GM19463 (cell line): ENCODE results near the gene LGALS7.
"Not testable (repeated sequence)": the region's sequence is repeated elsewhere in the genome, so short reads cannot be mapped to it uniquely, and the experiment has no call there.

Source experiments
- ATAC-seq: cut with Tn5 transposase; IDR thresholded peaks from one replicate; pipeline ENCODE4 v1.9.1; 2021; ENCODE audit warnings: mild to moderate bottlenecking, moderate library complexity; ENCODE audit not compliant: unreplicated experiment

Gene LGALS7

DNA sequence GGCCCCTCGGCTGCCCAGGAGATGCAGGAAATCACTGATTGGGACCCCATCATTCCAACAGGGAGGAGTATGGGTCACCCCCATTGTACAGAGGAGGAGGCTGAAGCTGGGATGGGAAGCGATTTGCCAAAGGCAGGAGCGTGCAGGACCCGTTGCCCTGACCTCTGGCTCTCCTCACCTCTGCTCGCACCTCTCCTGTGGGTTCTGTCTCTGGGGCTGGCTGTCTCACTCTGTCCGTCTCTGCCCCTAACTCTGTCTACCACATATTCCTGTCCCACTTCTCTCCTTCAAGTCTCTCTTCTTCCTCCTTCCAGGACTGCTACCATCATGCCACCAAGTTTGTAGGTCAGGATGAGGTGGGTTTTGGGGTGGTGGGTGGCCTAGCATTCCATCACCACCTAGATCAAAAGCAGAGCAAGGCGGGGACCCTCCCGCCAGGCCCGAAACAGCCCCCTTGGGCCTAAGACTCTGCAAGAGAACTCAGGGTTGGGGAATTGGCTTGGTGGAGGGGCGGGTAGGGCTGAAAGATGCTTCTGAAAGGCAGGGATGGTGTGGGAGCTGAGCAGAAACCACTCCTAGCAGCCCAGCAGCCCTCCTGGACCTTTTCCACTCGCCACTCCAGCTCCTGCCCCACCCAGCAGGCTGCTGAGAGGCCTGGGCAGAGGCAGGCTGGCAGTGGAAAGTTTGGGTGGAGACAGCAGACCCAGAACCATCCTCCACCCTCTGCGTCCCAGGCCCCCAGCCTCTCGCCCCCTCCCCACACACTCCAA, 1.0 kb upstream of the LGALS7 start:
- no peak for ATAC-seq

DNA sequence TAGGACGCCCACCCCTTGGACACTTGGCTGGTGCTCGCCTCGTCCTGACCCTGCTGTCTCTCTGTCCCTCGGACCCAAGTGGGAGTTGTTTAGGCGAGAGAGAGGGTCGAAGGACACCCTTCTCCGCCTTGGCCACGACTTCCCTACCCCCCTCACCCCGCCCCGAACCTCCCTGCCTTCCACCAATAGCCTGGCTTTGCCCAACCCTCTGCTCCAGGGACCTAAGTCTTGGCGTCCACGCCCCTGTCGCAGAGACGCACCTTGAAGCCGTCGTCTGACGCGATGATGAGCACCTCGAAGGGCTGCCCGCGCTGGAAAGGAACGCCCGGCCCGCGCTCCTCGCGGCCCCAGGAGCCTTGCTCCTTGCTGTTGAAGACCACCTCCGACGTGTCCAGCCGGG, 1.7 kb downstream of the LGALS7 start:
- ATAC-seq, result not testable (repeated sequence)

DNA sequence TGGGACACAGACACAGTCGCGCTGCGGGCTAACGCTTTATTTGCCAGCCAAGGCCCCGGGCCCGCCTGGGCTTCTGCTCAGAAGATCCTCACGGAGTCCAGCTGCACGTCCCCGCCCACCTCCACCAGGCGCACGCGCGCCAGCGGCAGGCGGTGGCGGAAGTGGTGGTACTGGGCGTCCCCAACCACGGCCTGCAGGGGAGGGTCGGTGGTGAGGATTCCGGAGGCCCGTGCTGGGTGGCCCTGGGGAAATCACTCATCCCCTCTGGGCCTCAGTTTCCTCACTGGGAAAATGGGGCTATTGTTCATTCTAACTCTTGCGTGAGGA, 2.4 kb downstream of the LGALS7 start:
- ATAC-seq, result not testable (repeated sequence)

DNA sequence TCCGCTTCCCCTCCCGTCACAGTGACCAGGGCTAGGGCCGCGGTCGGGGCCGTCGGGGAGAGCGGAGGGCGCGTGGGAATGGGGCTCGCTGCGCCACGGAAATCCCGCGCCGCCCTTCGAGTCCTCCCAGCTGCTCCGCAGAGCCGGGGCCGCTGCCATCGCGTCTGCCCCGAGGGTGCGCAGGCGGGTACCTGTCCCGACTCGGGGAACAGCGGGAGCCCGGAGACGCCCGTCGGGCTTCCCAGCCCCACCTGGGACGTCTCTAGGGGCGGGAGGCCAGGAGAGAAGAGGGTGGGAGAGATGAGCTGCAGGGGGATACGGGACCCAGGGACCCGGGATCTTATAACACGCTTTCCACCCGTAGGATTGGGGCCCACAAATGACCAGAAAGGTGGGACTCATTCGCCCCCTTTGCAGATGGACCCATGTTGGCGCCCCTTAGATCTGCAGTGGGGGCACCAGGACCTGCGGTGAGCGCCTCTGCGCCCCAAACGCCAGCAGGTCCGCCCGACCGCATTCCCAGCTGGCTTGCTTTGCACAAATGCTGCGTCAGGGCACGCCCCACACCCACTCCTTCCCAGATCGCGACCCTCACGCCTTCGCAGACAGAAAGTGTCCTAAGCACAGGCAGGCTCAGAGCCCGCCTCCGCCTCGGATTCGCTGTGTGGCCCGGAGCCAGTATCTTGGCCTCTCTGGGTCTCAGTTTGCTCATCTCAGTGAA, 2.9 kb downstream of the LGALS7 start:
- ATAC-seq, result not testable (repeated sequence)

DNA sequence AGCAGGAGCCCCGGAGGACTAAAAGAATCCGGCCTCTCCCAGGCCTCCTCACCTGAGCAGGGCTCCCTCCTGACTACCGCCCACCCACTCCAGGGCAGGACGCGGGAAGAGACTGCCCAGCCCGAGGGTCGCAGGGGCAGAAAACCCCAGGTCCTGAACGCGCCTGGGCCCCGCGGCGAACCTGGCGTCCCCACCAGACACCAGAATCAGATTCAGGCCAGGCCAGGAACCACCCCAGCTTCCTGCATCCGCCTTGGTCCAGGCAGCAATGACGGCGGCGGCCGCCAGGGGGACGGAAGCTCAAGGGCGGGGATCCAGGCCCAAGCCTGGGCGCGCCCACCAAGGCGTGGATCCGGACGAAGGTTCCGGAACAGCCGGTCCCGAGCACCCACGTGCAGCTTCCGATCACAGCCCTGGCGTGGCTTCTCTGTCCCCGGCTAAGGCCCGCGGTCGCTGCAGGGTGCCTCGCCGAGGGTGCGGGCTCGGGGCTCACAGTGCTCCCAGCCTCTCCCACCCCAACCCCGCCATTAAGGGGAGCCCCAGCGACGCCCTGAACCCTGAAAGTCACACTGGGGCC, 3.6 kb downstream of the LGALS7 start:
- no peak for ATAC-seq

DNA sequence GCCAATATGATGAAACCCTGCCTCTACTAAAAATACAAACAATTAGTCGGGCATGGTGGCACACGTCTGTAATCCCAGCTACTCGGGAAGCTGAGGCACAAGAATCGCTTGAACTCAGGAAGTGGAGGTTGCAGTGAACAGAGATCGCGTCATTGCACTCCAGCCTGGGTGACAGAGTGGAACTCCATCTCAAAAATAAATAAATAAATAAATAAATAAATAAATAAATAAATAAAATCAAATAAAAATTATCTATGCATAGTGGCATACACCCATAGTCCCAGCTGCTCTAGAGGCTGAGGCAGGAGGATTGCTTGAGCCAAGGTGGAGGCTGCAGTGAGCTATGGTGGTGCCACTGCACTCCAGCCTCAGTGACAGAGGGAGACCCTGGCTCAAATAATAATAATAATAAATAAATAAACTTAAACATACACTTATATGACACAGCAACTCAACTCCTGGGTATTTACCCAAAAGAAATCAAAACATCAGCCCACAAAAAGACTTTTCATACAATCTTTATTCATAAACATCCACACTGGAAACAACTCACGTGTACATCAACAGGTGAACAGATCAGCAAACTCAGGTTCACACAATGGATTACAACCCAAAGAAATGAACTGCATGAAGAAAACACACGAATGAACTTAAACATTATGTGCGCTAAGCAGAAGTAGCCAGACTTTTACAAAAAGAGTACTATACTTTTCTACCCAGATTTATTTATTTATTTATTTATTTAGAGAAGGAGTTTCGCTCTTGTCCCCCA, 6.9 kb downstream of the LGALS7 start:
- no peak for ATAC-seq

DNA sequence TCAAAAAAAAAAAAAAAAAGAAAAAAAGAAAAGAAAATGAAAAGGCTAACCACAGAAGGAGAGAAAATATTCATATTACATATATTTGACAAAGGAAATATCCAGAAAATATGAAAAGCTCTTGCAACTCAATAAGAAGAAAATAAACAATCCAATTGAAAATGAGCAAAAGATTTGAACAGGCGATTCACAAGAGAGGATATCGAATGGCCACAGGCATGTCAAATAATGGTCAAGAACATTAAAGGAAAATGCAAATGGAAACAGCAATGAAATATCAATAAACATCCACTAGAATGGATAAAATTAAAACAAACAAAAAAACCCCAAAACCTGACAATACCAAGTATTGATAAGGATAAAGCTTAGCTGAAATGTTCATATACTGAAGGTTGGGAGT, 8.1 kb downstream of the LGALS7 start:
- no peak for ATAC-seq

DNA sequence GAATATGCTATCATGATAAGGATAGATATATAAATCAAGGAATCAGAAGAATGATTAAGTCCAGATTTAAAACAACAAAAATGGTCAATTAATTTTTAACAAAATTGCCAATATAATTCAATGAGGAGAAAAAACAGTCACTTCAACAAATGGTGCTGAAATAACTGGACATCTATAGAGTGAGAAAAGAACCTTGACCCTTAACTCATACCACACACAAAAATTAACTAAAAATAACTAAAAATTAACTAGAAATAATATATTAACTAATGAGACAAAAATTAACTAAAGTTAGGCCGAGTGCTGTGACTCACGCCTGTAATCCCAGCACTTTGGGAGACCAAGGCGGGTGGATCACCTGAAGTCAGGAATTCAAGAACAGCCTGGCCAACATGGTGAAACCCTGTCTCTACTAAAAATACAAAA, 9.5 kb downstream of the LGALS7 start:
- no peak for ATAC-seq

DNA sequence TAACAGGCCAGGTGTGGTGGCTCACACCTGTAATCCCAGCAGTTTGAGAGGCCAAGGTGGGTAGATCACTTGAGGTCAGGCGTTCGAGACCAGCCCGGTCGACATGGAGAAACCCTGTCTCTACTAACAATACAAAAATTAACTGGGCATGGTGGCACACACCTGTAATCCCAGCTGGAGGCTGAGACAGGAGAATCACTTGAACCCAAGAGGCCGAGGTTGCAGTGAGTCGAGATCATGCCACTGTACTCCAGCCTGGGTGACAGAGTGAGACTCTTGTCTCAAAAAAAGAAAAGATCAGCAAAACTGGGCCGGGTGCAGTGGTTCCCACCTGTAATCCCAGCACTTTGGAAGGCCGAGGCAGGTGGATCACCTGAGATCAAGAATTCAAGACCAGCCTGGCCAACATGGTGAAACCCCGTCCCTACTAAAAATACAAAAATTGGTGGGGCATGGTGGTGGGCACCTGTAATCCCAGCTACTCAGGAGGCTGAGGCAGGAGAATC, 11.4 kb downstream of the LGALS7 start:
- ATAC-seq, result not testable (repeated sequence)

DNA sequence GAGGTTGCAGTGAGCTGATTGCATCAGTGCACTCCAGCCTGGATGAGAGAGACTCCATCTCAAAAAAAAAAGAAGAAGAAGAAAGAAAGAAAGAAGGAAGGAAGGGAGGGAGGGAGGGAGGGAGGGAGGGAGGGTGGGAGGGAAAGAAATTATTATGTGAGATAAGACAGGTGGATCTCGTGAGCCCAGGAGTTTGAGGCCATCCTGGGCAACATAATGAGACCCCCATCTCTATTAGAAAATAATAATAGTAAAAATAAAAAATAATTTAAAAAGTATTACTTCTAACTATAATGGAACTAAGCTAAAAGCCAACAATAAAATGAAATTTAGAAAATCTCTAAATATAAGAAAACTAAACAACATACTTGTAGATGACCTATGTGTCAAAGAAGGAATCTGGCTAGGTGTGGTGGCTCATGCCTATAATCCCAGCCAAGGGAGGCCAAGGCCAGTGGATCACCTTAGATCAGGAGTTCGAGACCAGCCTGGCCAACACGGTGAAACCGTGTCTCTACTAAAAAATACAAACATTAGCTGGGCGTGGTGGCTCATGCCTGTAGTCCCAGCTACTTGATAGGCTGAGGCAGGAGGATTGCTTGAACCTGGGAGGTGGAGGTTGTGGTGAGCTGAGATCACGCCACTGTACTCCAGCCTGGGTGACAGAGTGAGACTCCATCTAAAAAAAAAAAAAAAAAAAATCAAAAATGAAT, 12.4 kb downstream of the LGALS7 start:
- not testable (repeated sequence) for ATAC-seq

DNA sequence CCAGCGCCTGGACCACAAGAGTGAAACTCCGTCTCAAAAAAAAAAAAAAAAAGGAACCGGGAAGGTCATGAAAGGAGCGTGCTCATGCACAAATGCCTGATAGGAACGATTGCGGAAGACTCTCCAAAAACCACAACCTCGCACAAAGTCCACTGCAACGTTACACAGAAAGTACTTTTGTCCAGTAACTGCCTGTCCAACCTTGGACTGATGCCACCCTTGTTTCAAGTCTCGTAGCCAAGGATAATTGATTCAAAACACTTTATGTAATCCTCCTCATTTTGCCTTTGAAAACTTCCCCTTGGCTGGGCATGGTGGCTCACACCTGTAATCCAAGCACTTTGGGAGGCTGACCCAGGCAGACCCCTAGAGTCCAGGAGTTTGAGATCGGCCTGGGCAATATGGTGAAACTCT, 13.7 kb downstream of the LGALS7 start:
- no peak for ATAC-seq

DNA sequence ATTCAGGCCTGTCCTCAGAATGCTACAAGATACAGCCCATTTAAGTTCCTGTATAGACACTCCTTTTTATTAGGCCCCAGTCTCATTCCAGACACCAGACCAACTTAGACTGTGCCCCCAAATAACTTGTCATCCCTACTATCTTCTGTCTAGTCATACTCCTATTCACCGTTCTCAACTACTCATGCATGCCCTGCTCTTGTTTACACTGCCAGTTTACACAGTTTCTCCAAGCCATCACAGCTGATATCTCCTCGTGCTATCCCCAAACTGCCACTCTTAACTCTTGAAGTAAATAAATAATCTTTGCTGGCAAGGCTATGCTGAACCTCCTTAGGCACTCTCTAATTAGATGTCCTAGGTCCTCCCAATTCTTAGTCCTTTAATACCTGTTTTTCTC, 19.1 kb downstream of the LGALS7 start:
- ATAC-seq, result not testable (repeated sequence)

DNA sequence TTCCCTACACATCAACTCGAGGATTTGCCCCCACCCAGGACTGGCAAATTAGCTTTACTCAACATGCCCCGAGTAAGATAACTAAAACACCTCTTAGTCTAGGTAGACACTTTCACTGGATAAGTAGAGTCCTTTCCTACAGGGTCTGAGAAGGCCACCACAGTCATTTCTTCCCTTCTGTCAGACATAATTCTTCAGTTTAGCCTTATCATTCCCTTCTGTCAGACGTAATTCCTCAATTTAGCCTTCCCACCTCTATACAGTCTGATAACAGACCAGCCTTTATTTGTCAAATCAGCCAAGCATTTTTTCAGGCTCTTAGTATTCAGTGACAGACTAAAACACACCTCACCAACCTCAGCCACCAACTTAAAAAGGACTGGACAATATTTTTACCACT, 19.5 kb downstream of the LGALS7 start:
- ATAC-seq, result not testable (repeated sequence)

DNA sequence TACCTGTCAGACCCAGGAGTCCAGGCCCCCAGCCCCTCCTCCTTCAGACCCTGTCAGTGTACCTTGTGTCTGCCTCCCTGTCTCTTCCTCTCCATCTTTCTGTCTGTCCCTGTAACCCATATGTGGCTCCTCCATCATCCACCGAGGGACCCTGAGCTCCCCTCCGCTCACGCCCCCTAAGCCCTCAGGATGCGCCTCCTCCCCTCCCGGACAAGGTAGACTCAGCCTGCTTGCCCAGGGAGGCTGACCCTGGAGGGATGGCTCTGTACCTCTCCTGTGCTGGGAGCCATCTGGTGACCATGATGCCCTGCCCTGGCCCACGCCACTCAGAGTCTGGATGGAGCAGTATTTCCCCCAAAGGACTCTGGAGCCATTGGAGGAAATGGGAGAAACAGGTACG, 28.0 kb downstream of the LGALS7 start:
- ATAC-seq, result no peak

DNA sequence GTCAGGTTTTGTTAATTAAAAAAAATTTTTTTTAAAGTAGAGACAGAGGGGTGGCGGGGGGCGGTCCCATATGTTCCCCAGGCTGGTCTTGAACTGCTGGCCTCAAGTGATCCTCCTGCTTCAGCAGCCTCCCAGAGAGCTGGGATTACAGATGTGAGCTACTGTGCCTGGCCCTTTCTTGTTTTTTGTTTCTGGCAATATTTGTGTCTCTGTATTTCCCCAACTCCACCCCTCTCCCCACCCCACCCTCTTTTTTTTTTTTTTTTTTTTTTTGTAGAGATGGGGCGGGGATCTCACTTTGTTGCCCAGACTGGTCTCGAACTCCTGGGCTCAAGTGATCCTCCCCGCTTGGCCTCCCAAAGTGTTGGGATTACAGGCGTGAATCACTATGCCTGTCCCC, 28.4 kb downstream of the LGALS7 start:
- ATAC-seq, result no peak

DNA sequence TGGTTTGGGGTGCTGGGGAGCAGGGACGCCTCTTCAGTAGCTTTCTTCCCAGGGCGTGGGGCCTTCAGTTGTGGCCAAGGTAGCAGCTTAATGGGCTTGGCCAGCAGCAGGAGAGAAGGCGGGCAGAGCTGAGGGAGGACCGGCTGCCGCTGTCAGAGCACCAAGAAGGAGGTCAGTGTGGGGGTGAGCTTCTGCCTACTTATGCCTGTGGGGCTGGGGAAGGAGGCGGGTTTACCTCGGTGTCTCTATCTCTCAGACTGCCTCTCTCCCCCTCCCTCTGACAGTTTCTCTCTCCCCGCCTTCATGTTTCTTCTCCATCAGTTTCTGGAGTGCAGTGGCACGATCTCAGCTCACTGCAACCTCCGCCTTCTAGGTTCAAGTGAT, 29.0 kb downstream of the LGALS7 start, which contains the start of gene CAPN12:
CAPN12 (minus strand) TSS at position 177 of the 384 bp plus-strand sequence. CDS start 309 bp downstream, outside the sequence.
- no peak for ATAC-seq

DNA sequence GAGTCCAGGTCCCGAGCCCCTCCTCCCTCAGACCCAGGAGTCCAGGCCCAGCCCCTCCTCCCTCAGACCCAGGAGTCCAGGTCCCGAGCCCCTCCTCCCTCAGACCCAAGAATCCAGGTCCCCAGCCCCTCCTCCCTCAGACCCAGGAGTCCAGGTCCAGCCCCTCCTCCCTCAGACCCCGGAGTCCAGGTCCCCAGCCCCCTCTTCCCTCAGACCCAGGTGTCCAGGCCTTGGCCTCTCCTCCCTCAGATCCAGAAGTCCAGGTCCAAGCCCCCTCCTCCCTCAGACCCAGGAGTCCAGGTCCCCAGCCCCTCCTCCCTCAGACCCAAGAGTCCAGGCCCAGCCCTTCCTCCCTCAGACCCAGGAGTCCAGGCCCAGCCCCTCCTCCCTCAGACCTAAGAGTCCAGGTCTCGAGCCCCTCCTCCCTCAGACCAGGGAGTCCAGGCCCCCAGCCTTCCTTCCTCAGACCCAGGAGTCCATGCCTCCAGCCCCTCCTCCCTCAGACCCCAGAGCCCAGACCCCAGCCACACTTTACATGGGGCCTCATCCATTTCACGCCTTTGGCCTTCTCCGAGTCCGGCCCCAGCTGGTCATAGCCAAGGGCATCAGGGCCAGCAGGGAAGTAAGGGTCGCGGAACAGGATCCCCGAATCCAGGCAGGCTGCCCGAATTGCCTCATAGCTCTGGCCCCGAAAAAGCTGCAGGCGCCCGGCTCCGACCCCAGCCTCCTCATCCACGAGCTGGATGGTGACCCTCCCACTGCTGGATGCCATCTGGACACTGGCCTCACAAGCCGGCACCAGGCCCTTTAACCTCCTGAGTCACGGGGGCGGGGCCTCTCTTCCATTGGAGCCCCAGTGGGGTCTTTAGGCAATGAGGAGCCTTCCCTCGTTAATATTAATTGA, 29.7 kb downstream of the LGALS7 start:
- no peak for ATAC-seq

DNA sequence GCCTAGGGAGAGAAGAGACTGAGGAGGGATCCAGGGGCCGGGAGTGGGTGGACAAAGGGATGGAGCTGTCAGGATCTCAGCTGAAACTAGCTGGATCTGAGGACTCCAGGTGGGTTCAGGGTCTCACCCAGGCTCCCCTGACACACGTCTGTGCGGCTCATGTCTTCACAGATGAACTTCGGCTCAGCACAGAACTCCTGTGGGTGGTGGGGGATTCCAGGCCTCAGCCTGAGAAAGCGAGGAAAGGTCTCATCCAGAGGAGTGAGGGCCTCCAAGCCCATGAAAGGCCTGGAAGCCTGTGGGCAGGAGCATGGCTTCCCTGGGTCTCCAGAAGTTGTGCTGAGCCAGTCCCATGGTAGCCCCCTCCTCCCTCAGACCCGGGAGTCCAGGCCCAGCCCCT, 30.4 kb downstream of the LGALS7 start:
- no peak for ATAC-seq

DNA sequence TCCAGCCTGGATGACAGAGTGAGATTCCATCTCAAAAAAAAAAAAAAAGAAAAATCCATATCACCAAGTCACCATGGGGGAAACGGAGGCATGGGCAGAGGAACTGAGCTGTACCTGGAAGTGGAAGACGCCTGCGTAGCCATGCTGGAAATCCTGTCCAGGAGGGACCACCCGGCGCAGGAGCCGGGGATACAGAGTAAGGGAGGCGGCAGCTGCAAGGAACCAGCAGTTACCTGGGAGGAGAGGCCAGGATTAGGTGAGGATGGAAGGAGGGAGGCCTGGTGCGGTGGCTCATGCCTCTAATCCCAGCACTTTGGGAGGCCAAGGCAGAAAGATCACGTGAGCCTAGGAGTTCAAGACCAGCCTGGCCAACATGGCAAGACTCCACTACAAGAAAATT, 31.0 kb downstream of the LGALS7 start:
- no peak for ATAC-seq
